ENCODE results near the gene TXNDC17. TPM values are rescaled to one million over a fixed set of nuclear protein-coding genes. Genes with fewer than 3 reads are reported as not detected.

The TXNDC17 gene
- total and polyA plus RNA-seq, 2 of the 8 experiments (the other 6 are each of a cell fraction or from before 2014, with no cell fraction given): 182 to 410 TPM

DNA sequence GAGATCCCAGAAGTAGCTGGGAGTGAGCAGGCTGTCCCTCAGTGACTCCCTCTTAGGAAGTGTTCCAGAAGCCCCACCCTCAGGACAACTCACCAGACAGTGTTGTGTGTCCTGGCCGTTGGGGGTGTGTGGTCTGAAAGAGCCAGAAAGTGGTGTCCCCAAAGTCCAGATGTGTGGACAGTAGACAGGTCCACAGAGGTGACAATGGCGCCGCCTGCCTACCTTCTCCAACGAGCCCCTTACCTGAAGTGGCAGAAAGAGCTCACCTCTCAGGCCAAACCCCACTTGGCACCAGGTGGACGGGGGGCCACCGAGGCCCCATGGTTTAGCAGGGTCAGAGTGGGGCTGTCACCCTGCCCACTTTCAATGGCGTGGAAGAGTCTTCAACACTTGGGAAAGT lies 30.6 kb downstream of the TXNDC17 start:
- Histone ChIP-seq H2BK120ac (replicated peaks; ENCODE audit: low read depth, low read length) (no peak overlapping the region), H2BK12ac (ENCODE audit: low read depth, low read length) (no peak overlapping the region), H3K36me3 (ENCODE audit: control insufficient read depth in 2 of 4, insufficient read depth in 4 of 4, low read length in 3 of 4) (no peaks in the 10 kb centered on the region), H4K8ac (ENCODE audit: extremely low read depth, insufficient read depth, low read length) (no peak overlapping the region), H3K56ac (replicated peaks; ENCODE audit: insufficient read length, low read depth, low read length) (no peak overlapping the region), H2AK5ac (ENCODE audit: low read depth, low read length) (no peak overlapping the region), H3K4me2 (ENCODE audit: insufficient read depth in 1 of 2, low read depth in 2 of 2, low read length in 2 of 2) (no peak overlapping the region), H3K79me2 (ENCODE audit: control insufficient read depth in 1 of 2, insufficient read depth in 2 of 2, low read length in 2 of 2) (no peaks in the 10 kb centered on the region), H3K4me3 (ENCODE audit: extremely low read depth in 1 of 4, insufficient read depth in 2 of 4, low read depth in 3 of 4, low read length in 4 of 4) (no peak overlapping the region), H2AFZ (ENCODE audit: low read length) (no peak overlapping the region), H3K23ac (ENCODE audit: insufficient read length) (no peak overlapping the region), H3K27me3 (replicated peaks in 1 of 4; ENCODE audit: control insufficient read depth in 3 of 4, extremely low read depth in 1 of 4, insufficient read depth in 3 of 4, low read length in 3 of 4) (0 out of 7 replicates have a peak, but pooled peaks cover 0 to 2% (median 0%) of the 10 kb centered on the region in 4 experiments), H3K14ac (ENCODE audit: insufficient read length) (no peak overlapping the region), H3K27ac (ENCODE audit: low read depth, low read length) (no peak overlapping the region), H2BK20ac (ENCODE audit: low read length) (no peak overlapping the region), H3K79me1 (ENCODE audit: low read depth, low read length) (no peaks in the 10 kb centered on the region), H2BK15ac (ENCODE audit: low read length) (no peak overlapping the region), H3K4ac (replicated peaks; ENCODE audit: insufficient read length, low read depth, low read length) (no peak overlapping the region), H3K23me2 (ENCODE audit: low read depth, low read length) (no peaks in the 10 kb centered on the region), H3K4me1 (replicated peaks in 1 of 4; ENCODE audit: control insufficient read depth in 3 of 4, insufficient read depth in 4 of 4, low read length in 3 of 4) (no peaks in the 10 kb centered on the region), H4K5ac (ENCODE audit: insufficient read length, low read depth, low read length) (no peak overlapping the region), H4K20me1 (replicated peaks in 1 of 2; ENCODE audit: control insufficient read depth in 1 of 2, insufficient read depth in 2 of 2, low read length in 2 of 2) (peaks cover 0 to 2% of the 10 kb centered on the region in 2 experiments), H4K91ac (replicated peaks; ENCODE audit: insufficient read length, low read length) (no peak overlapping the region), H2BK5ac (ENCODE audit: low read depth, low read length) (no peak overlapping the region), H3K9me3 (ENCODE audit: insufficient read depth in 2 of 2, low read depth in 1 of 2, low read length in 1 of 2) (no peaks in the 10 kb centered on the region), H3K18ac (ENCODE audit: extremely low read depth, low read length) (no peak overlapping the region), H3K9ac (replicated peaks in 1 of 4; ENCODE audit: extremely low read depth in 1 of 4, low read depth in 3 of 4, low read length in 3 of 4) (no peak overlapping the region)
- 87% methylated on average over 7 of the region's 7 CpGs; no CpG with 5 or more reads in 1 of the 2 experiments for WGBS, 2 experiments (ENCODE audit: extremely low coverage in 1 of 2, insufficient coverage in 1 of 2, insufficient read length in 1 of 2, insufficient replicate concordance in 2 of 2, low coverage in 1 of 2, low lambda C conversion rate in 2 of 2, missing lambda C conversion rate in 1 of 2)
- DNase-seq (ENCODE audit: low read depth in 1 of 2, low spot score in 2 of 2): no peak
- POLR2A ChIA-PET (ENCODE audit: partially characterized antibody): no interaction called here
- CTCF ChIA-PET (ENCODE audit: partially characterized antibody): interaction anchor here (0.7 to 3.5 kb wide), 6 partner anchors 31 to 221 kb away, joined by 3 to 24 read pairs (median 7); no protein-coding TSS in a partner anchor
- no peak for FAIRE-seq
- no peak for TF ChIP-seq HDAC6 (IDR thresholded peaks at IDR 0.05; ENCODE audit: low read depth, low read length)
- no peak for TF ChIP-seq KDM4A (IDR thresholded peaks at IDR 0.05; ENCODE audit: low read depth, low read length, severe bottlenecking)
- no peak for TF ChIP-seq CBX5 (IDR thresholded peaks at IDR 0.05; ENCODE audit: low read depth, low read length)
- TF ChIP-seq YY1 (IDR thresholded peaks at IDR 0.05; ENCODE audit: low read depth, low read length): no peak
- TF ChIP-seq BCL11A (IDR thresholded peaks at IDR 0.05; ENCODE audit: low read depth in 2 of 2, low read length in 2 of 2): no peak
- no peak for TF ChIP-seq ZNF274 (IDR thresholded peaks at IDR 0.05; ENCODE audit: borderline replicate concordance, extremely low read depth, low read length)
- TF ChIP-seq RXRA (IDR thresholded peaks at IDR 0.05; ENCODE audit: insufficient read depth, low read depth, low read length): no peak
- TF ChIP-seq JUN (IDR thresholded peaks at IDR 0.05; ENCODE audit: low read depth, low read length): no peak
- TF ChIP-seq POLR2AphosphoS5 (IDR thresholded peaks at IDR 0.05; ENCODE audit: low read depth, low read length): no peak
- TF ChIP-seq, protein P1, sequence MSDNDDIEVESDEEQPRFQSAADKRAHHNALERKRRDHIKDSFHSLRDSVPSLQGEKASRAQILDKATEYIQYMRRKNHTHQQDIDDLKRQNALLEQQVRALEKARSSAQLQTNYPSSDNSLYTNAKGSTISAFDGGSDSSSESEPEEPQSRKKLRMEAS (IDR thresholded peaks at IDR 0.05): no peak
- no peak for TF ChIP-seq PHF8 (conservative IDR thresholded peaks at IDR 0.05; ENCODE audit: low read depth, low read length)
- no peak for TF ChIP-seq SIN3A (conservative IDR thresholded peaks at IDR 0.05 in 1 of 2, IDR thresholded peaks at IDR 0.05 in 1 of 2; ENCODE audit: low read depth in 1 of 2, low read length in 2 of 2)
- no peak for TF ChIP-seq CTBP2 (IDR thresholded peaks at IDR 0.05; ENCODE audit: borderline replicate concordance, insufficient read depth, insufficient read length, low read length)
- TF ChIP-seq EGR1 (IDR thresholded peaks at IDR 0.05; ENCODE audit: borderline replicate concordance, low read depth, low read length): no peak
